A172 (cell line): Measurements from ENCODE around the gene DDOST. TPM values are rescaled to one million over a fixed set of nuclear protein-coding genes. Genes with fewer than 3 reads are reported as not detected.
A peak's percentile ranks its signal among the peaks of the same experiment; 100 is the strongest.
"Not testable (repeated sequence)": the region's sequence is repeated elsewhere in the genome, so short reads cannot be mapped to it uniquely, and the experiment has no call there.

ENCODE experiments used
- DNase-seq: peaks from one replicate; pipeline ENCODE4 v3.0.0-alpha.2; 2015; ENCODE audit warnings: low spot score
- total RNA-seq: library from RNA; depleted of rRNA; stranded (reverse); fragments of >200 nt; shearing (Covaris generic); gene quantifications from 2 replicates; pipeline ENCODE4 v1.2.3, GENCODE V29; 2014

DDOST gene
- total RNA-seq, 1 experiment from 2014 or later, result 211 TPM

DNA sequence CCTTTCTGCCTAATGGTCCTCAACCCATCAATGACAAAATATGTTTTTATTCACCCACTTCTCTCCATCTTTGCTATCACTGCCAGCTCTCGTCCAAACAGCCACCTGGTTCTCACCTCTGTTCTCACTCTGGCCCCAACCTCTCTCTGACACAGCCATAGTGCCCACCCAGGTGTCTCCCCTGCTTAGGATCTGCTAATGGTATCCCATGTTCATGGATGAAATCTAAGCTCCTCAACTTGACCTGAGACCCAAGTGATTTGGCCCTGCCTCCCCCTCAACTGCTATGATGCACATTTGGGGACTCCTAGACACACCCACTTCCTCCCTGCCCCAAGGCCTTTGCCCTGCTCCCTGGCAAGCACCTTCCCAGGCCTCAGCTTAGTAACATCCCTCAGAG is 30.7 kb upstream of the DDOST start:
- no peak for DNase-seq

DNA sequence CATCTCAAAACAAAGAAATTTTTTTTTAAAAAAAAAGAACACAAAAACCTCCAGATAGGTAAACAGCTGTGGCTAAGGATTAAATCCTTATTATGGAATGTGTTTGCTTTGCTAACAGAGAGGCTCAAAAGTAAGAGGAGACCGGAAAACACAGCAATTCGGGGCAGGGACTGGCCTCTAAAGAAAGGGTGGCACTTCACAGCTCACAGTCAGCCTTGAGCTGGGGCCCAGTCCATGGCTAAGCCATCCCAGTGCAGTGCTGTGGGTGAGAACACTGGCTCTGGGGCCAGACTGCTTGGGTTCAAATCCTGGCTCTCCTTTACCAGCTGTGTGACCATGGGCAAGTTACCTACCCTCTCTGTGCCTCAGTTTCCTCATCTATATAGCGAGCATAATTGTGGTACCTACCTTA is 28.5 kb upstream of the DDOST start:
- no peak for DNase-seq

DNA sequence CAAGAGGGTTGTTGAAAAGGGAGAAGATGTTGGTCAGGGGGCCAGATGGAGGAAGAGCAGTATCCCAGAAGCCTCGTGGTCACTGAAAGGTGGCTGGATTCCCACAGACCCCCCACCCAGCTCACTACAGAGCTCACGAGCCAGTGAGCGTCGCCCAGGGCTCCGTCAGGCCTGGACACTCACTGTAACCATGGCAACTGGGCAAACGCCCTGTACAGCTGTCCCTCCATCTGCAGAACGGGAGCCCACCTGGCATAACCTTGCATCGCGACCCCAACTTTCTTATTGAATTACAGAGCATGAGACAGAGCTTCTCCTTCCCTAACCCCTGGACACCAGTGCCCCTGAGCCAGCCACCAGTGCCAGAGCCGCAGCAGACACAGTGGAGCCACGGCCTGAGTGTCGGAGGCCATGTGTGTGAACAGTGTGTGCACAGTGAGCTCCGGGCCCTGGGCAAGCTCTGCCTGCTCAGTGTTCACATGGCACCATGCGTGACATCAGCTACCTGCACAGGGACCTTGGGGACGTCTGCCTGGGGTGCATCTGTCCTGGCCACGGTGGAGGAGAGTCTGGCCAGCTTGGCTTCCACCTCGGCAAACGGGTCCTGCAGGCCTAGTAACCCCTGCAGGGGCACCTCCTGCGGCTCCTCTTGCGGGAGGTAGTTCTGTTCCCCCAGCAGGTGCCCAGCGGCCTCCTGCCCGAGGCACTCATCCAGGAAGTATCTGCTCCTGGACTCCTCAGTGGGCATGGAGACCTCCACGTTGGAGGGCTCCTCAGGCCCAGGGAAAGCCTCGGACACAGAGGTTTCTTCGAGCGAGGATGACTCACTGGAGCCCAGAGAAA is 25.9 kb upstream of the DDOST start:
- DNase-seq, result no peak

DNA sequence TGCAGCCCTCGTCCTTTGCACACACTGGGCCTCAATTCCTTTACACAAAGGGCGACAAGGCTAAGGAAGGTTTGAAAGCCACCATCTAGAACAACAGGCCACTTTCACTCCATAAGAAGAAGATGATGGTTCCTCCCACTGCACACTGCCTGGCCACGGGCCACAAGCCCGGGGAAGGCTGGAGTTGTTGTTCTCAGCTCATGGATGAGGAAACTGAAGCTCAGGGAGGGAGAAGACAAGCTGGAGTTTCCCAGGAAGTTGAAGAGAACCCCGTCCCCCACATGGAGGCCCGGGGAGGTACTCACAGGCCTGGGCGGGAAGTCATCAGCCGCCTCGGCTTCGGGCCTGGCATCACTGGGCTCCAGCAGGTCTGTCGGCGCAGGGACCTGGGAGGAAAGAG is 24.6 kb upstream of the DDOST start:
- no peak for DNase-seq

DNA sequence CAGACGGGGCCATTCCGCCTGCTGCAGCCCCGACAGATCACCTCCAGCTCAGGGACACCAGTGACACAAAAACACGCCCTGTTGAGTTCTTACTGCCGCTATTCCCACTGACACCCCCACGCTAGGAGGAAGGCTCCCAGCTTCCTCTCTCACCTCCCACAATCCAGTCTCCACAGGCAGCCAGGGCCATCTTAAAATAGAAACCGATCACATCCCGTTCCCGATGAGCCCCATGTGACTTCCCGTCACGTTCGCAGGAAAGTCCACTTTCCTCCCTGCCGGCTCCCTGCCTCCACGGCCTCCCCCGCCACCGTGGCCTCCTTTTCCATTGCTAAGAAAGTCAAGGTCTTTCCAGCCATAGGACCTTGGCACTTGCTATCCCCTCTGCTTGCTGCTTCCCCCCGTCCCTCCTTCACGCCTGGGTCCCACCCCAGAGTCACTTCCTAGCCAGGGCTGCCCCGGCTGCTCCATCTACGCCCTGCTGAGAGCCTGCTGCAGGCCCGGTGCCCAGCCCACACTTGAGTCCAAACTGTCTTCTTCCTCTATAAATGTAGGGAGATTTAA is 24.0 kb upstream of the DDOST start:
- DNase-seq, result no peak

DNA sequence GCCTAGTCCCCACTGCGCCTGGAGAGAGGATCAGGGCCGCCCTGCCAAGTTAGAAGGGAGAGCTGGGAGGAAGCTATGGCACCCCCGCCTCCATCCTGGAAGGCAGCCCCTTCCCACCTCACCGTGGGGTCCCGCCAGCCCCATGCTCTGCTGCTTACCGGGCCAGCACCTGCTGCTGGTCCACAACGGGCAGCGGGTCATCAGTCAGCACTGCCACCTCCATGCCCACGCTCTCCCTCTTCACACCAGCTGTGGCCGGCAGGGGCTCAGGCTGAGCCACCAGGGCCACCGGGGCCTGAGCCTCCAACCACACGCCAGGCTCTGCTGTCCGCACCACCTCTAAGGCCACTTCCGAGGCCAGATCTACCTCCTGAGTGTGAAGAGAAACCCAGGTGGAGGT is 23.5 kb upstream of the DDOST start:
- DNase-seq, result no peak

DNA sequence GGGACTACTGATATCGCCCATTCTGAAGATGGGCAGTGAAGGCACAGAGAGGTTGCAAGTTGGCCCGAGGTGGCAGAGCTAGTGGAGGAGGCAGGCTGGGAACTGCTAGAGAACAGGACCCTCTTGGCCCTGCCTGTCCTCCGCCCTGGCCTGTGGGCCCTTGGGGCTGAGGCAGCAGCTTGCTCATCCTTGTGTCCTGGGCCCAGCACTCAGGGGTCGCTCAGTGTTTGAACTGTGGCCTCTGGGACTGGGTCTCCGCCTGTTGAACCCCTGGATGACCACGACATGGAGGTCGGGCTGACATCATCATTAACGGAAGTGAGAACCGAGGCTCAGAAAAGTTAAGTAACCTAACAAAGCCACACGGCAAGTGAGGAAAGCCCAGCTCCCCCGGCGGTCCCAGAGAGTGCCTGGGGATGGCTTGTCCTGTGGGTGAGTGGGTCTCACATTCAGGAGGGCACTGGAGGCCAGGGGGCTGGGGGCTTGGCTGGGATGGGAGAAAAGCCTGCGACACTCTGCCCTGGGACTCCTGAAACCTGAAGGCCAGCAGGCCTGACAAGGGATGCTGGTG is 23.0 kb upstream of the DDOST start:
- no peak for DNase-seq

DNA sequence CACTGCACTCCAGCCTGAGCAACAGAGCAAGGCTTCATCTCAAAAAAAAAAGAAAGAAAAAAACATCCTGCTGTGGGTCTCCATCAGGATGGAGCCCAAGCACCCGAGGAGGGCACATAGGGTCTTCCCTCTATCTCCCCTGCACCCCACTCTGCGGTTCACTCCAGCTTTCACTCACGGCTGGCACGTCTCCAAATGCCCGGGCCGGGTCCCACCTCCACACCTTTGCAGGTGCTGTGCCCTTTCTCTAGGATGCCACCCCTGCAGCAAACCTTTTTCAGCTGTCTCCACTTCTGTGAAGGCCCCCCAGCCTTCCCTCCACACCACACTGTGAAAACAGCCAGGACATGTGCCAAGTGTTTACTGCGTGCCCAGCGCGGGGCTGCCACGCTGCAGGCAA is 22.4 kb upstream of the DDOST start:
- no peak for DNase-seq

DNA sequence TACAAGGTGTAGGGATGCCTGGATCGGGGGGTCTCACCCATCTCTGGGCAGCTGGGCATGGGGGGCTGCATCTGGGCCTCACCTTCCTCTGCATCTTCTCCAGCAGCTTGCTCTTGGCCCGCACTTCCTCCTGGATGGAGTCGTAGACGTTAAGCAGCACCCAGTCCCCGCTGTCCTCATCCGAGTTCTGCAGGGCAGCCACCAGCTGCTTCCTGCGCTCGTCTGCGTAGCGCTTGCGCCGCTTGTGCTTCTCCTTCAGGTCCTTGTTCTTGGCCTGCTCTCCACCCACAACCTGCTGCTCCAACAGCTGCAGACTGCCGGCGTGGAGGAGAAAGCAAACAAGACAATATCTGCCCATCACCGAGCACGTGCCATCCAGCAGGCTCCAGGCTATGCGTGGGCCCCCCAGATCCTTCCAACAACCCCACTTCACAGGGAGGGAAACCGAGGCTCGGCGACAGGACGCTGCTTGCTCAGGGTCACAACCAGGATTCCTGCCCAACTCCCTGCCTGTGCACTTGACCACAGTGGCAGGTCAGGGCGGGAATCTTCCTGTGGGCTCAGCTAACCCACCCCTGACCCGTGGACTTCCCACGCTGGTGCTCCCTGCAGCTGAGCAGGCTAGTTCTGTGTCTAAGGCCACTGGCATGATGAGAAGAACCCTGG is 21.5 kb upstream of the DDOST start:
- DNase-seq, result no peak

DNA sequence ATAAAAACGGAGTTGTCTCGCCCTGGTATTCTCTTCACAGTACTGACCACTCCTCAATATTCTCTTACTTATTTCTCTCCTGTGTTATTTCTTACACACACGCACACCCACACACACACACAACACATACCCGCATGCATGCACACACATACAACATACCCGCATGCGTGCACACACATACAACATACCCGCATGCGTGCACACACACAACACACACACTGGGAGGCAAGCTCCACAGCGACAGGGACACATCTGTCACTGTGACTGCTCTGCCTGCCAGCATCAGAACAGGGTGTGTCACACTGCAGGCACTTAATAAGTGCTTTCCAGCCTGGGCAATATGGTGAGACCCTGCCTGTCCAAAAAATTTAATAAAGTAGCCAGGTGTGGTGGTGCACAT is 20.8 kb upstream of the DDOST start:
- no peak for DNase-seq

DNA sequence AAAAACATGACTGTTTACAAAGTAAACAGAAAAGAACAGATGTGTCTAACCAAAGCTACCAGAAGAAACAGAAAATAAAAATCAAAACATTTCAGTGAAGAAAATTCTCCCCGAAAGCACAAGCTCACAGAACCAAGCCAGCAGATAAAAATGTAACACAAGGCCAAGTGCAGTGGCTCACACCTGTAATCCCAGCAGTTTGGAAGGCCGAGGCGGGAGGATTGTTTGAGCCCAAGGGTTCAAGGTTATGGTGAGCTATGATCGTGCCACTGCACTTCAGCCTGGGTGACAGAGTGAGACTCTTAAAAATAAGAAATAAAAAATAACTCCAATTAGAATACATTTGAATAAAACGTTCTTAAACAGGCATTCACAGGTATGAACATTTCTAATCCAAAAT is 19.1 kb upstream of the DDOST start:
- DNase-seq, result no peak

DNA sequence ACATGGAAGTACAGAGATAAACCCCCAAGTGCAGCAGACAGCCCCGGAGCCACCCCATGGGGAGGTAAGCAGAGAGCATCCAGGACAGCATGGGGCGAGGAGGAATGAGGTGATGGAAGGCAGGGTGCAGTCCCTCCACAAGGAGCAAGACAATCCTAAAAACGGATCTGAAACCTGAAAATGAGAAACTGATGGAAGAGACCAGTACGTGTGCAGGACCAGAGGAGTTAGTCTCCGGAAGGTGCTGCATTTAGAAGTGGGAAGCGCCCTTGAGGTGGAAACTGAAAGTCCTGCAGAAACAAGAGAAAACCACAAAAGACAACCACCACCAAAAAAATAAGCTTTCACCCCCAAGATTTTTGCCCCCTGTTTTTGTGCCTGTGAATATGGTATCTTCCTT is 17.4 kb upstream of the DDOST start:
- DNase-seq, result no peak

DNA sequence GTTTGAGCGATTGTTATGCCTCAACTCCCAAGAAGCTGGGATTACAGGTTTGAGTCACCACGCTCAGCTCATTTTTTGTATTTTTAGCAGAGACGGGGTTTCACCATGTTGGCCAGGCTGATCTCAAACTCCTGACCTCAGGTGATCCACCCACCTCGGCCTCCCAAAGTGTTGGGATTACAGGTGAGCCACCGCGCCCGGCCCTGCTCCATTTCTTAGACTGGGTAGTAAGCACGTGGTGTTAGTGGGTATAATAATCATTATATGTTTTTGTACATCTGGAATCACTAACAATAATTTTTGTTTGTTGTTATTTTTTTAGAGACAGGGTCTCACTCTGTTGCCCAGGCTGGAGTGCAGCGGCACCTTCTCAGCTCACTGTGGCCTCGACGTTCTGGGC is 12.5 kb upstream of the DDOST start:
- DNase-seq, result not testable (repeated sequence)

DNA sequence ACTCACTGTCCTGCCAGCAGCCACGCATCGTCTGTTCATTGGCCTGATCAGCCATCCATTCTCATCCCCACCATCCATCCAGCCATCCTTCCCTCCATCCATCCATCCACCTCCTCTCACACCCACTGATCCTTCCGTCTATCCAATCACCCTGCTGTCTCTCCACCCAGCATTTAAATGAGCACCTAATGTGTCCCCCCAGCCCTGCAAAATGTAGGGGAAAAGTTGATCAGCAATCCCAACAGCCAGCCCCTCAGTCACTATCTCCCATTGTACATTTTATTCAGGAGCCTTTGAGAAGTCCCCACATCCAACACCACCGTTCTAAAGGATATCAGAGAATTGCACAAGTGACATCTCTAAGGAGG is 11.1 kb upstream of the DDOST start:
- no peak for DNase-seq

DNA sequence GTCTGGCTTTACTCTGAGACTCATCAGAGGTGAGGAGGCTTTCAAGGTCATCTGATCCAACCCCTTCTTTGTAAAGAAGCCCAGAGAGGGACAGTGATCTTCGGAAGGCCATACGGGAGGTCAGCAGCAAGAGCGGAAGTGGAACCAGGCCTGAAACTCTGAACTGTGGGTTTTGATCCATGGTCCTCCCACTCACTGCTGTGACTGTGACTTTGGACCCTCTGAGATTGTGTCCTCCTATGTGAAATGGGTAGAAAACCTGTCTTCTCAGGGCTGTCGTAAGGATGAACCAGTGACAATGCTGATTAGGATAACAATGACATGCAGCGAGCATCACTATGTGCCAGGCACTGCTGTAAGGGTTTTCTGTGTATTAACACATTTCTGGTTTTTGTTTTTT is 9.8 kb upstream of the DDOST start:
- DNase-seq, result no peak

DNA sequence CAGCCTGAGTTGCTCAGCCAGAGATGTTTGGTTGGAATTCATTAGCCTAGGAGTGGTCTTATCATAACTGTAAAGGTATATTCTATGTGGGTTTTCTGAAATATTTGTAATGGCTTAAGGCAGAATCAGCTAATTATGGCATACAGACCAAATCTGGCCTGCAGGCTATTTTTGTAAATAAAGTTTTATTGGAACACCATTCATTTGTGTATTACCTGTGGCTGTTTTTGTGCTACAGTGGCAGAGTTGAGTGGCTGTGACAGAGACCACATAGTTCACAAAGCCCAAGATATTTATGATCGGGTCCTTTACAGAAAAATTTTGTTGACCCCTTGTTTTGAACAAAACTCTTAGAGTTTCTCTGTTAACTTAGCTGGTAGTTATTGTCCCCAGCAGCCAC is 7.4 kb upstream of the DDOST start:
- DNase-seq, result no peak

DNA sequence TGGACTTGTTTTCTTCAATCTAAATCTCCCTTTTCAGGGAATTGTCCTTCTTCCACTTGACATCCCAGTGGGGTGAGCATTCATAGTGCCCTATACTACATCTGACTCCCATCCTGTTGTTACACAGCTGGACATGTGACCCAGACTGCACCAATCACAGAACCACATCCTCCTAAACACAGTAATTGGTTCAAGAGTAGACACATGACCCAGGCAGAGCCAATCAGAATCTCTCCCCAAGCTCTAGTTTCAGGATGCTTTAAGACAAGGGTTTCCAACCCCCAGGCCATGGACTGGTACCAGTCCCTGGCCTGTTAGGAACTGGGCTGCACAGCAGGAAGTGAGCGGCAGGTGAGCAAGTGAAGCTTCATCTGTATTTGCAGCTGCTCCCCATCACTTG is 5.6 kb upstream of the DDOST start:
- DNase-seq, result peak; percentile 42

DNA sequence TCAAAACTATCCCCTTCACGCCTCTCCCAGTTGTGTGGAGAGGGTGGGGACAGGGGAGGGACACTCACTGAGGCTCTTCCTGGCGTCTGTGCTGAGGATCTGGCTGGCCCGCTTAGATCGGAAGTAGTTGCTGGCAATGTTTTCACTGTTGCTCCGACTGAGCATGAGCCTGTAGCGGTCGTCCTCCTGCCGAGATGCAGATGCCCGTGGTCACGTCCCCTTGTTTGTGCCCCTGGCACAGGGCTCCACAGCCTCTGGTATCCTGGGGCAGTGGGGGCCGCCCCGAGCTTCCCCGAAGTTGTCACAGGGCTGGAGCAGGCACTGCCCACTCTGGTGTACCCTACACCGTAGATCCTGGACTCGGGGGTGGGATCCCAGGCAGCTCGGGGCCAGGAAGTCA is 5.0 kb upstream of the DDOST start:
- DNase-seq, result no peak

DNA sequence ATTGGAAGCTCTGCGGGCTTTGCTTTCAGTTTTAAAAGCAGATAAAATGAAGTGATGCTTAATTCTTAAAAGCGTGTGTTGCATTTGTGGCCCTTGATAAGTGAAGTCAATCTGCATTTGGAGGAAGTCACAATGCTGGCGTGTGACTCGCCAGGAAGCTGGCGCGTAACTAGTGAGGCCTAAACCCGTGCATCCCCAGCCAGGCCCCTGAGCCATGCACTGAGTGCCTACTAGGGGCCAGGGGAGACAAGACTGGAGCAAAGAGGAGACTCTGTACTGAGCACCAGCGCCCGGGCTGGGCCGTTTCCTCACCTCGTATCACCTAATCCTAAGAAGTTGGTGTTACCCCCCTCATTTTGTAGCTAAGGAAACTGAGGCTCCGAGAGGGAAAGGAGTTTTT is 4.6 kb upstream of the DDOST start:
- DNase-seq, result no peak

DNA sequence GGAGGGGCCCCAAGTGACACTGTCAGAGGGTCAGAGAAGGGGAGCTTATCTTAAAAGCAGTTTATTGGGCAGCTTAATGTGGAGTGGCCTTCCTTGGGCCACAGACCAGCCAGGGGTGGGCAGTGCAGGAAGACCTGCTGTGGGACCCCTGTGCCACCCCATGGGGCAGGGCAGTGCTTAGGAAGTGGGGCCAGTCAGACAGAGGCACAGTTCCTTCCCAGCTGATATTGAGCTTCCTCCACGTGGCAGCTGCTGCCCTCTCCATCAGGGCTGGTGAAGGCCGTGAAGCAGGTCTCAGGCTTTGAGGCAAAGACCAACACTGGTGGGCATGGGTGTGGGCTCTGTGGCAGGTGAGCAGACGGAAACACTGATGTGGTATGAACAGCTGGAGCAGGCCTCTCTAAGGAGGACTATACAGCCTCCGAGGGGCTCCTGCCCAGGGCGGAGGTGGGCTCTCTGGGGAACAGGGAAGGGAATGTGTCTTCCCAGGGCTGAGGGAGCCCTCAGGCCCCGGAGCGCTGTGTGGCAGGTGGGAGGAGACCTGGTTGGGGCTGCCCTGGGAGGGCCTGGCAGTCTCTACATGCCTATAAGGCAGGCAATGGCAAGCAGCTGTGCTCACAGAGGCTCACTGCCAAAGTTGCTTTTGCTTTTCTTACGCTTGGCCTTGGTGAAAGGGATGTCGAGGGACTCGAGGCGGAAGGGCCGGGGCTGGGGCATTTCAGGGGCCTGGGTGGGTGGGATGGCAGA is 3.0 kb upstream of the DDOST start:
- no peak for DNase-seq

DNA sequence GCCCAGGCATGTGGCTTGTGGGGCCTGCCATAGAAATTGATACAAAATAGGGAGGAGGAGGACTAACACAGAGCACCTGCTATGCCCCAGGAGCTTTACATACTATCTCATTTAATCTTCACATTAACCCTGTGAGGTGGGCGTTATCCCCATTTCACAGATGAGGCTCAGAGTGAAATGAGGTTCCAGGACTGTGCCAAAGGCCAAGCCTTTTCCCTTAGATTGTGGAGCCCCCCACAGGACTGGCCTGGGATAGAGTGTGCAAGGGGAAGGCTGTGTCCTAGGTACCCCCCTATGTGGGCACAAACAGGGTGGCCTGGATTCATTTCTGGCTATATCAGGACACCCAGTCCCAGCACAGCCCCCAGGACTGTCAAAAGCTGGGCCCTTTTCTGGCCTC is 2.2 kb upstream of the DDOST start:
- DNase-seq, result no peak

DNA sequence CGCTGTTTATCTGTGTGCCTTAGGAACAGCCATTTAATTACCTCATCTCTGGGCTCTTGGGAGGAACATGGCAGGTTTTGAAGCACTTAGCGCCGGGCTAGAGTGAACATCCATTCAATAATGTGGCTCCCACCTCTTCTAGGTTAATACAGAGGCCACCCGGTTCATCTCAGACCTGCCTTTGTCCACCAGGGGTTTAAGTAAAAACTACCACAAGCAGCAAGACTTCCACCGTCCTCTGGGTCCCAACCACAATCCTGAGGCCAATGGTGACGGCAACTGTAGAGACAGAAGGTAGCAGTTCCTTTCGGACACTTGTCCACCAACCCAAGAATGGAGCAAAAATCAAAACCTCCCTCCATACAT is 924 bp upstream of the DDOST start:
- no peak for DNase-seq
